Right lung (tissue), 10 donors: Measurements from ENCODE around the gene TNFAIP2. TPM values are rescaled to one million over a fixed set of nuclear protein-coding genes. Genes with fewer than 3 reads are reported as not detected.

ENCODE experiments used
- DNase-seq, 2 donors: peaks; one replicate each; pipeline ENCODE4 v3.0.0-alpha.2; 2013
- long read RNA-seq, 8 donors: transcript quantifications; one replicate each; lab custom pipeline, GENCODE V29; 2026
- polyA plus RNA-seq, 5 donors: library from polyadenylated mRNA; unstranded; fragments of 120-200 nt; gene quantifications; one replicate each; pipeline versions ENCODE4 v1.2.1 to v1.2.3, GENCODE V29; 2013; ENCODE audit warnings: inconsistent platforms in 1 of 5, low replicate concordance in 1 of 5; ENCODE audit not compliant: insufficient read length in 5 of 5, insufficient read depth in 1 of 5

TNFAIP2 gene, protein sequence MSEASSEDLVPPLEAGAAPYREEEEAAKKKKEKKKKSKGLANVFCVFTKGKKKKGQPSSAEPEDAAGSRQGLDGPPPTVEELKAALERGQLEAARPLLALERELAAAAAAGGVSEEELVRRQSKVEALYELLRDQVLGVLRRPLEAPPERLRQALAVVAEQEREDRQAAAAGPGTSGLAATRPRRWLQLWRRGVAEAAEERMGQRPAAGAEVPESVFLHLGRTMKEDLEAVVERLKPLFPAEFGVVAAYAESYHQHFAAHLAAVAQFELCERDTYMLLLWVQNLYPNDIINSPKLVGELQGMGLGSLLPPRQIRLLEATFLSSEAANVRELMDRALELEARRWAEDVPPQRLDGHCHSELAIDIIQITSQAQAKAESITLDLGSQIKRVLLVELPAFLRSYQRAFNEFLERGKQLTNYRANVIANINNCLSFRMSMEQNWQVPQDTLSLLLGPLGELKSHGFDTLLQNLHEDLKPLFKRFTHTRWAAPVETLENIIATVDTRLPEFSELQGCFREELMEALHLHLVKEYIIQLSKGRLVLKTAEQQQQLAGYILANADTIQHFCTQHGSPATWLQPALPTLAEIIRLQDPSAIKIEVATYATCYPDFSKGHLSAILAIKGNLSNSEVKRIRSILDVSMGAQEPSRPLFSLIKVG
- 10 to 100 TPM; 25.6 to 41.7 (median 35.6) TPM for polyA plus RNA-seq
- long read RNA-seq, donor 1, full-length matches to known transcripts, result 5 of 12 reads
- long read RNA-seq, donor 1, partial matches to known transcripts, result 7 of 12 reads
- long read RNA-seq, donor 1, other reads (novel, unspliced or antisense), result 0 of 12 reads
- long read RNA-seq, donor 2, full-length matches to known transcripts, result 1 of 28 reads
- long read RNA-seq, donor 2, partial matches to known transcripts, result 27 of 28 reads
- long read RNA-seq, donor 2, other reads (novel, unspliced or antisense), result 0 of 28 reads
- long read RNA-seq, donor 3, result 0 reads
- long read RNA-seq, donor 4, result 0 reads
- long read RNA-seq, donor 5, result 0 reads
- long read RNA-seq, donor 6, full-length matches to known transcripts, result 3 of 3 reads
- long read RNA-seq, donor 6, partial matches to known transcripts, result 0 of 3 reads
- long read RNA-seq, donor 6, other reads (novel, unspliced or antisense), result 0 of 3 reads
- long read RNA-seq, donor 7, partial matches to known transcripts, result 0 of 1 reads
- long read RNA-seq, donor 7, other reads (novel, unspliced or antisense), result 0 of 1 reads
- long read RNA-seq, donor 8, partial matches to known transcripts, result 0 of 1 reads
- long read RNA-seq, donor 8, other reads (novel, unspliced or antisense), result 0 of 1 reads

DNA sequence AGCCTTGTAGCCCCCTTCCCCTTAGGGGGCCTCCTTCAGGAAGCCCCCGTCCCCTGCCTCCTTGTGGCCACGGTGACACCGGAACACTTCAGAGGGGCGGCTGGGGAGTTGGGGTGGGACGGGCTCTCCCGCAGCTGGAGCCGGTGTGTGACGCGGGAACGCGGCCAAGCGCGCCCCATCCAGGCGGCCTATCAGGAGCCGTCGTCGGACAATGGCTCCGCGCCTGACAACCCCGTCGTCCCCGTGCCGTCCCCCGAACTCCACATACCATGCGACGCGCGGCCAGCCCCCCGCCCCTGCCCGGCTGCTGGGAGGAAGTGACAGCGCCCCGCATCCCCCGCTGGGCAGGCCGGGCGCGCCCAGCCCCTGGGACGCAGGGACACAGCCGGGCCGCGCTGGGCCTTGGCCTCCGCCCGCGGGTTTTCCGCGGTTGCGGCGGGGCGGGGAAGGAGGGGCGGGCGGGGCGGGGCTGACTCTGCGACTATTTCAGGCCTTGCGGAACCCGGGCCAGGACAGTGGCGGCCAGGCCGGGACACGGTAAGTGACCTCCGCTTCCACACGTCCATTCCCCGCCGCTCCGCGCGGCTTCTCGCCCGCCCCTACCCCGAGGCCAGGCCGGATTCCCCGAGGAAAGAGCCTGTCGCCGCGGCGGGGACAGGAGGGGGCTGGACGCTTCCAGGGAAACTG is at the start of gene TNFAIP2:
TSS of gene TNFAIP2 (plus strand) at position 515 of the 687 bp plus-strand sequence. CDS start 2,997 bp downstream, outside the sequence.
- peak; percentile 57 to 60 for DNase-seq

DNA sequence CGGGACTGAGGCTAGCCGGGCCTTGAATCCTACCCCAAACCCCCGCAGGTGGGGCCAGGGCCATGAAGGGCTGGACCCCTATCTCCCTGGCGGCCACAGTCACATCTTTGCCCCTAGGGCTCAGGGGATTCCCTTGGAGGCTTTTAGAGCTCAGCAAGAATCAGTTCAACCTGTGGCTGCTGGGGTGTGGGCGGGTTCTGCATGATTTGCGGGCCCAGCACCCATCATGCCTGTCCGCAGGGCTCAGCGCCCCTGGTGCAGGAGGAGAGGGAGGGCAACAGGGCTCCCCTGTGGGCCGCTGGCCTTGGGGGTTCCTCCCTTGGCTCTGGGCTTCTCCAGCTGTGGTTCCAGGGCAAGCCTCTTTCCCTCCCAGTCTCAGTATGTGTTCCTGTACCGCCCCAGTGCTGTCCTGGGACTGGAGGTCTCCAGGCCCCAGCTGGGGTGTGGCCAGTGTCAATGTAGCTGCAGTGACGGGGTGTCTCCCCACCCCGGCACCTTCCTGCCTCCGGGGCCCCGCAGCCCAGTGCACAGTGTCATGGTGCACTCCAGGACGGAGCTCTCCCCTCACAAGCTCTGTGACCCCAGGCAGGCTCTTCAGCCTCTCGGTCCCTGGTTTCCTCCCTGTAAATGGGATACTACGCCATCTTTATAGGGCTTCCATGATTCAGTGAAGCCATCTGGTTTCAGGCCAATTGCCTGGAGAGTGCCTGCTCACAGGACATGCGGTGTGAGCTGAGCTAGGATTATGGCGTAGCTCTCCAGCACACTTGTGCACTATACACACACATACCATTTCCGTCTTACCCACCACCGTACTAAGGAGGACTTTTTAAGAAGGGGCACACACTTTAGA is 49.2 kb upstream of the TNFAIP2 start:
- no peak for DNase-seq

DNA sequence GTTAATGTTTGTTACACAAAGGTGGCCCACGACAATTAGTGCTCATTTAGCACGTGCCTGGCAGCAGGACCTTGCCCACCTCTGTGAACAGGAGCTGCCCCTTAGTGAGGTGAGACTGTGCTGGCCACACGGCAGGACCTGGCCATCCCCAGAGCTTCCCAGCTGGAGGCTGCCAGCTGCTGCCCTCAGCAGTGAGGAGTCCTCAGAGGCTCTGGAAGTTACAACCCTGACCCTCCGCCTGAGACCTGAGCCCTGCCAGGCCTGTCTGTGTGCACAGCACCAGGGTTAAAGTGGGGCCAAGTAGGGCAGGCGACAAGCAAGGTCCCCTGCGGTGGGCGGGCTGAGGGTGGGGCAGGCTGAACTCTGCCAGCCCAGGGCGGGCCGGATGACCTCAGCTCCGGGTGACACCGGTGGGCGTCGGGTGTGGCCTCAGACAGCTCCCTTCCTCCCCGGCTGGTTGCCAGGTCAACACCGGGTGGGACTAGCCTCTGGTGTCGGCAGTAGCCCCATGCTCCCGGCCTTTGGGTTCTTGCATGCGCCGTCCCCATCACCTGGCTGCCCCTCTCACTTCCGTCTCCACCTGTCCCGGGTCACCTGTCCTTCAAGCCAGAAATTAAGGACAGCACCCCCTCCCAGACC is 48.4 kb upstream of the TNFAIP2 start:
- no peak for DNase-seq

DNA sequence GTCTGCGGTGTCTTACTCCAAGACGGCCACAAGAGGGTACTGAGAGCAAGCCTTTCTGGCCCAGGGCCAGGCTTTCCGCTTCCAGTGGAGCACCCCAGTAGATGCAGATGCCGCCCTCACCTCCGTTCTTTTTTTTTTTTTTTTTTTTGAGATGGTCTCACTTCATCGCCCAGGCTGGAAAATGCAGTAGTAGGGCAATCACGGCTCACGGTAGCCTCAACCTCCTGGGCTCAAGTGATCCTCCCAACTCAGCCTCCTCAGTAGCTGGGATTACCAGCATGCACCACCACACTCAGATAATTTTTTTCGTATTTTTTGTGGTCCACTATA is 44.9 kb upstream of the TNFAIP2 start:
- peak in 1 of 2 donors; percentile 79 for DNase-seq

DNA sequence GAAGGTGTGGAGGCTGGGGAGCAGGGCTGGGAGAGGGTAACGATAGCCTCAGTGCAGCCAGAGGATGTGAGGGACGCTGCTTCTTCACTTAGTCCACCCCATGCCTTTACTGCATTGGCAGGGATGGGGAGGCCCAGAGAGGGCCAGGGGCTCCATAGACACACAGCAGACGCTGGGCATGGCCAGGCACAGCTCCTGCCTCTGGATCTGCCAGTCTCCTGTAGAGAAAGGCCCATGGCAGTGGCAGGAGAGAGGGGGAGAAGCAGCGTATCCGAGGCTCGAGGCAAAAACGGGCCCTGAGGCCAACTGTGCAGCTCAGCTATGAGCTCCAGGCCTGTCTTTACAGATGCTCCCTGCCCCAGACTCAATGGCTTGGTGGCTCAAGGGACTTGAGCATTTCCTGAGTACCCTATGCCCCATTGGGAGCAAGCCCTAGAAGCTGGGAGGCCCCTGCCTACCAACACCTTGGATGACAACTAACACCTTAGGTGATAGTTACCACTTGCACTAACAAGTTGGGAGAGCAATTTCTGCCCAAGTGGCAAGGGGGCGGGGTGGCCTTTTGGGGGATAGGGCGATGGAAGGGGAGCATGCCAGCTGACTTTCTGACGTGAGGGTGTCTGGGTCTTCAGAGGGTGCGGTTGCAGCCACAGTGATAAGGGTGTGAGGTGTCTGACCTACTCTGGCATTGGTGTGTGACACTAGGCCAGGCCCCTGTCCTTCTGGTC is 44.2 kb upstream of the TNFAIP2 start:
- no peak for DNase-seq

DNA sequence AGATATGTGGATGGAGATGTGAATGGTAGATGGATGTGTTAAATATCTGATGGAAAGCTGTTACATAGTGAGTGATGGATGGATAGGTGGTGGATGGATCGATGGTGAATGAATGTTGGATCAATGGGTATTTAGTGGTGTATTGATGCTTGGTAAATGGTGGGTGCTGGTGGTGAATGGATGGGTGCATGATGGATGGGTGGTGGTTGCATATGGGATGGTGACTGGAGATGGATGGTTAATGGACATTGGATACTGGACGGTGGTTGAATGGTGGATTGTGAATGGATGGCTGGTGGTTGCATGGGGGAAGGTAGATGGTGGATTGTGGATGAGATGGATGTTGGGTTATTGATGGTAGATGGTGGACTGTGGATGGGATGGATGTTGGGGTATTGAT is 41.3 kb upstream of the TNFAIP2 start:
- DNase-seq, result no peak

DNA sequence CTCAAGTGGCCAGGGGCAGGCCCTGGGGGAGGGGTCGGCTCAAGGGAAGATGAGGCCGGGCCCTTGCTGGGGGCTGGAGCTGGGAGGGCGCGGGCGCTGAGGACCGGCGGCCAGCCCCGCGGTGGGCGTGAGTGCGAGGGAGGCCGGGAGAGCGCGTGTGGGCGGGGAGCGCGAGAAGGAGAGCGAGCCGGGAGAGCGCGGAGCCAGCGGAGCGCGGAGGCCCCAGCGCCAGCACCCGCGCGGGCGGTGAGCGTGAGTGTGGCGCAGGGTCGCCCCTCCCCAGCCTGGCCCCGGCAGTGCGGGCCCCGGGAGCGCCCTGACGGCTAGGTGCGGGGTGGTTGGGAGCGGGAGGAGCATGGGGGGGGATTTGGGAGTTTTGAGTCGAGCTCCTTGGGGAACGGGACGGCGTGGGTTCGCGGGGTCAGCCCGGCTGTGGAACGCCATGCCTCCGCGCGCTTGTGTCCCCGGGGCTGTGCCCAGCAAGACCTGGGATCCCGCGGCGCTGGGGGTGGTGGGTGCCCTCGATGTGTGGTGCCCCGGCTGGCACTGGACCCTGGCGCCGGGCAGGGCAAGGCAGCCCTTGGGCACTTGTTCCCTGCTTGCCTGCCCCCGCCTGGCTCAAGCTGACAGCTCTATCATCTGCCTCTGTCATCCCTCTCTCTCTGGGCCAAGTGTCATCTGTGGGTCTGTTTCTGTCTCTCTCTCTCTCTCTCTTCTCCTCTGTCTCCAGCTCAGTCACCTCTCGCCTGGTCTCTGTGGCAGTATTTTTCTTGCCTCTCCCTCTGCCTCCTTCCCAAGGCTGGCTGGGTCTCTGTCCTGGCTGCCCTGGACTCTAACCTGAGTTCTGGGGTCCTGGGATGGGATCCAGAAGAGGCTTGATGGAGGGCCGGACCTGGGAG is 39.0 kb upstream of the TNFAIP2 start, which contains the start of gene LBHD2:
TSS of gene LBHD2 (plus strand) at position 190 of the 899 bp plus-strand sequence. CDS start 1,803 bp downstream, outside the sequence.
- no peak for DNase-seq

DNA sequence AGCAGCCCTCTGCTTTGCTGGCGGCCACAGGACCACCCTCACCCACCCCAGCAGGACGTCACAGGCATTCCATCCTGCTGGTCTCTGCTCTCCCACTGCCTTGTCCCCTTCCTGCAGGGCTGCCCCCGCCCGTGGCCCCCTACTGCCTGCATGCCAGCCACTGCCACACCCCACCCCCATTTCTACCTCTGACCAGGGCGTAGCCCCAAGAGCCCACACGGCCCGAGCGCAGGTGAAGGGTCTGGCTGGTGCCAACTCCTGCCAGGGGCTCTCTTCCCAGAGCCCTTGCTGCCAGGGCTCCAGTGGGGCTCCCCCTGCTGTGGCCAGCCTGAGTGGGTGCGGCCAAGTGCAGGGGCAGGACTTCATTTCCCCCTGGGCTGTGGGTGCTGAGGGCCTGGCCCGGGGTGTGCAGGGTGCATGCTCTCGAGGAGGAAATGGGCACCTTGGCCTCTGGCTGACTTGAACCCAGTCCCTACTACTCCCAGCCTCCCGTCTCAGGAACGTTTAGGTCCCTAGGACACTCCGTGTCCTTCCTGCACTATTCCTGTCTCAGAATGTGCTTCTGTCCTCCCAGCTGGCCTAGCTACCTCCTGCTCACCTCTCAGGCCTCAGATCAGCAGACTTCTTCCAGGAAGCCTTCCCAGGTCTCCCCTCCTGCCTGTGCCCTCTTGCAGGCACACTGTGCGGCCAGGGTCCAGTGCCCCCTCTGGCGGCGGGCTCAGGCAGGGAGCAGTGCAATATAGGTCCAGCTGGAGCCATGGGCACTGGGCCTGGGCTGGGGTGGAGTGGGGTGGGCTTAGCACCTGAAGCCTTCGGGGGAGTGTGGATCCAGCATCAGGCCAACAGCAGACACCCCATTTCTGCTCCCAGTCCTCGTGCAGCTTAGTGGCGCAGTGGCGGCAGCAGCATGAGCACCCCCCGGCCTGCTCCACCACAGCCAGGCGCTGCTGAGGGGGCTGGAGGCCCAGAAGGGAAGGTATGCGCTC is 37.9 kb upstream of the TNFAIP2 start:
- DNase-seq, result no peak

DNA sequence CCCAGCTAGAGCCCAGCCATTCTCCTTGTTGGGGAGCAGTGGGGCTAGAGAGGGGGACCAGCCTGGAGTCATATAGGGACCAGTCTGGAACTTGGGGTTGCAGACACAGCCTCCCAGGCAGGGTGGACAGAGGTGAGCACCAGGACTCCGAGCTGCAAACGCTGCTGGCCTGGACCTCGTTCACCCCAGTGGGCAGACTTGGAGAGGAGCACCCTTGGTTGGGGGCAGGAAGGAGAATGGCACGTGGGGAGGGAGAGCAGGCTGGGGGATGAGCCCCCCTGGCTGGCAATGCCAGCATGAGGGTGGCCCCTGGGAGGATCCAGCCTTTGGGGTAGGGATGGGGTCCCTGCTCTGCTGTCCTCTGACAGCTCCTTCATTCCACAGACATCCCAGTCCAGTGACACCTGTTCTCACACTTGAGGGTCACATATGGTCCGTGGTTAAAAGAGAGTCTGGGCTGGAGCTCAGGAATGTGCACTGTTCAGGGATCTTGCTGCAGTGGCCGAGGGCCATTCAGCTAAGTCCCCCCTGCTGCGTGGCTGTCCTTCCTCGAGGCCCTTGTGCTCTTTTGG is 36.4 kb upstream of the TNFAIP2 start:
- DNase-seq, result no peak

DNA sequence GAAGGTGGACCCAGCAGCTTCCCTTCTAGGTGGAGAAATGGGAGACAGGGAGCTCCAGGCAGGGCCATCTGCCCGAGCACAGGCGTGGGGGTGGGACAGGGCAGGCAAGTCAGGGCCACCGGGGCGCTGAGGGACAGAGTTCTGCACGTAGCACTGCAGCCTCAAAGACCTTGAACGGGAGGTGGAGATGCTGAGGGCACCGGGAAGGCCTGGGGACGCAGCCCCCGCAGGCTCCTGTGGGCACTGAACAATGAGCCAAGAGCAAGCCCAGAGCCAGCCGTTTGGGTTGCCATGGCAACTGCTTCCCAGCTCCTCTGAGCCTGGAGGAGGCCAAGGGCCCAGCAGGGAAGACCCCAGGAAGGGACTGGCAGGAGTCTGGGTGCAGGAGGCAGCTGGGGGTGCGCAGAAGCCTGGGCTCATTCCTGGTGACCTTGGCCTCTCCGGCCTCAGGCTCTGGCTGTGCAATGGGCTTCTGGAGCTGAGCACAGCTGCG is 35.9 kb upstream of the TNFAIP2 start:
- DNase-seq, result no peak

DNA sequence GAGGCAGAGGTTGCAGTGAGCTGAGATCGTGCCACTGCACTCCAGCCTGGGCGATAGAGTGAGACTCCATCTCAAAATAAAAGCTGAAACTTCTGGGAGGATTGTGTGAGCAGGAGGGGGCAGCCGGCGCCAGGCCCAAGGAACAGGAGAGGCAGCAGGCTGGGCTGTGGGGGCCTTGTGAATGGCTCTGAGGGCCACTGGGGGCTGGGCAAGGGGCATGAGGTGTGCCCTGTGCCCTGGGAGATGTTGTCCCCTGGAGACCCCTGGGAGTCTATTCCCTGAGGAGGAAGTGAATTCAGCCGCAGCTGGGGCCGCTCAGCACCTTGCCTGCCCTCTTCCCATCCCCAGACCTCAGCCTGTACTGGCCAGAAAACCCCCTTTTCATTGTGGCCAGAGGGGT is 34.3 kb upstream of the TNFAIP2 start:
- DNase-seq, result no peak

DNA sequence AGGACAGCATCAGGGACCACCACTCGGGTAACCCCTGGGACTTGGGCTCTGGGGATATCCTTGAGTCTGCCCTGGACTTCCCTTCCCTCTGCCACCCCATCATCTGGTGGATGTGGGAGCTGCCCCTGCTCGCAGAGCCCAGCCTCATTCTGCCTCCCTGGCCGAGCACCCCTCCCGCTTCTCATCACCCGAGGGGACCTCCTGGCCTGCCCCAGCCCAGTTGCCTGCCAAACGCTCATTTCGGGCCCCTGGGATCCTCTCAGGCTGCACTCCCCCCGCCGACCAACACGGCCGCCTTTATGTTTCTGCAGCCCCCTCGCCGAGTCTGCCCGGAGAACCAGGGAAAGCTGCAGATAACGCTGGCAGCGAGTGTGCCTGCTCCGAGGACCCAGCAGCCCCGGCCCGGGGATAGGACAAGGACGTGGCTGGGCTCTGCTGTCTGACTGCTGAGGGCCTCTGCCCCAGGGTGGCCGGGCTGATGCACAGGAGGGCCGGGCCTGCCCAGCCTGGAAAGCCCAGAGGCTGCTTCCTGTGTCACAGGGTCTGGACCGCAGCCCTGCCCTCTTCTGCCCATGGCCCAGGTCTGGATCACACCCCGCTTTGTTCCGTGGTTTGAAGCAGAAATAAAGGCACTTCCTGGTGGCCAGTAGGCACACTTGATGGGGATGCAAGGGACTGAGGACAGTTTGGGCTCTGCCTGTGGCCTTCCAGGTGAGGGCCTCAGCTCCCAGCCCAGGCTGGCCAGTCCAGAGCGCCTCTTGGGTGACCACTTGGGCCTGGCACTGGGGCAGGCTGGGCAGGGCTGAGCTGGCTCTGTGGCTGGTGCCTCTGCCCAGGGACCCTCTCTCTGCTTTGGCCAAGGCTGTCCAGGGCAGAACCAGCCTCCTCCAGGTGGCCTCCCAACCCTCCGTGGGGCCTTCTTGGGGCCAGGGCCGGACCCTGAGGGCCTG is 33.6 kb upstream of the TNFAIP2 start:
- DNase-seq, result no peak

DNA sequence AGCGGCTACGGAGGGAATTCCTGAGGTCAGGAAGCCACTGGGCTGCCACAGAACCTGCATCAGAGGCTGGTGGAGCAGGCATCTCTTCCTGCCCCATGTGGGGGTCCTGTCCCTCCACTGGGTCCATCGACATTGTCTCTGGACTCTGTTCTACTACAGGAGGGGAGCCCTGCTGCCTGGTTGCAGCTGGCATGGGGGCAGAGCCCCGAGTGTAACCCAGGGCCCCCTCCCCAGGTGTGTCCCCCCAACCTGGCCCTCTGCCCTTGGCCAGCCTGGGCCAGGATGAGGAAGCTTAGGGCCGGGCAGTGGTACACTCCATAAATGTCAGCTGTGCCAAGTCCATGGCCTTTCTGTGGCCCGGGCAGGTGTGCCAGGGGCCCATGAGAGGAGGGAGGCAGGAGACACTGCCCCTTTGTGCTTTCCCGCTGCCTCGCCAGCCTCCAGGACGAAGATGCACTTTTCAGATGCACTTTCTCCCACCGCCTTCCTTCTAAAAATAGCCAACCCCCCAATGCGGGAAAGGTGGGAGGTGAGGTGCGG is 32.7 kb upstream of the TNFAIP2 start:
- DNase-seq, result no peak
